Bone marrow (tissue), 2 donors: Measurements from ENCODE around the gene BCR.
"Not testable (repeated sequence)": the region's sequence is repeated elsewhere in the genome, so short reads cannot be mapped to it uniquely, and the experiment has no call there.

Experiments used
- DNase-seq, 2 donors: peaks; one replicate each; lab custom pipeline; 2025; lab: John Stamatoyannopoulos, UW

The BCR gene

DNA sequence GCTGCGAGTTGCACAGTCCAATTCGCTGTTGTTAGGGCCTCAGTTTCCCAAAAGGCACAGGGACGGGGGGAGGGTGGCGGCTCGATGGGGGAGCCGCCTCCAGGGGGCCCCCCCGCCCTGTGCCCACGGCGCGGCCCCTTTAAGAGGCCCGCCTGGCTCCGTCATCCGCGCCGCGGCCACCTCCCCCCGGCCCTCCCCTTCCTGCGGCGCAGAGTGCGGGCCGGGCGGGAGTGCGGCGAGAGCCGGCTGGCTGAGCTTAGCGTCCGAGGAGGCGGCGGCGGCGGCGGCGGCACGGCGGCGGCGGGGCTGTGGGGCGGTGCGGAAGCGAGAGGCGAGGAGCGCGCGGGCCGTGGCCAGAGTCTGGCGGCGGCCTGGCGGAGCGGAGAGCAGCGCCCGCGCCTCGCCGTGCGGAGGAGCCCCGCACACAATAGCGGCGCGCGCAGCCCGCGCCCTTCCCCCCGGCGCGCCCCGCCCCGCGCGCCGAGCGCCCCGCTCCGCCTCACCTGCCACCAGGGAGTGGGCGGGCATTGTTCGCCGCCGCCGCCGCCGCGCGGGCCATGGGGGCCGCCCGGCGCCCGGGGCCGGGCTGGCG, at the start of gene BCR:
TSS of gene BCR (plus strand) at position 209 of the 592 bp plus-strand sequence. CDS start 452 bp downstream, outside the sequence.
- DNase-seq, result no peak

DNA sequence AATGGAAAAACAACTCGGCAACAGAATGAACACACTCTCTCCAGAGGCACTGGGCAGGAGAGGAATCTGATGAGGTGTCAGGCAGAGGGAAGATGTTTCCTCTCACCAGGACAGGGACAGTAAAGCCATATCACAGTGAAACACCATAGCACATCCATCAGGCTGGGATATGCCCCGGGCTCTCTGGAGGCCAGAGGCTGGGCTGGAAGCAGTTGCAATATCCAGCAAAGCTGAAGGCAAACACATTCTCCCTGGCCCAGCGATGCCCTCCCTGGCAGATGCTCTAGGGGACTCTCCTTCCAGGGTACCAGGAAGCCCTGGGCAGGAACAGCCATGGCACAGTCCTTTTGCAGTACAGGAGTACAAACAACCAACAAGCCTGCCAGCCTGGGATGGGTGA, 49.6 kb upstream of the BCR start:
- no peak for DNase-seq

DNA sequence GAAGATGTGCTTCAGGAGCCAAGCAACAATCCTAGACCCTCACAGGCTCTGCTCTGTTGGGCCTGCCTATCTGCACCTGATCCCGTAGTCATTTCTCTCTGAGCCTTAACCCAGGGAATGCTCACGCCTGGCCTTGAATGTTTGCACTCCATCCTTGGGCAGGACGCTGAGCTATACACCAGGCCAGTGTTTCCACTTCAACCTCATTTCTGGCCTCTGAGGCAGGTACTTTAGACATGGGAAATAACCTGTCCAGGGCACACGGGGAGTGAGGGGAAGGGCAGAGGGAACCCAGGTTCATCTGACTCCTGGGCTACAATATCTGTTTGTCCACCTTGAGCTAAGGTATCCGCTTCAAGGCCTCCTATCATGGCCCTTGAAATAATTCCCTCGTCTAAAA, 48.4 kb upstream of the BCR start:
- no peak for DNase-seq

DNA sequence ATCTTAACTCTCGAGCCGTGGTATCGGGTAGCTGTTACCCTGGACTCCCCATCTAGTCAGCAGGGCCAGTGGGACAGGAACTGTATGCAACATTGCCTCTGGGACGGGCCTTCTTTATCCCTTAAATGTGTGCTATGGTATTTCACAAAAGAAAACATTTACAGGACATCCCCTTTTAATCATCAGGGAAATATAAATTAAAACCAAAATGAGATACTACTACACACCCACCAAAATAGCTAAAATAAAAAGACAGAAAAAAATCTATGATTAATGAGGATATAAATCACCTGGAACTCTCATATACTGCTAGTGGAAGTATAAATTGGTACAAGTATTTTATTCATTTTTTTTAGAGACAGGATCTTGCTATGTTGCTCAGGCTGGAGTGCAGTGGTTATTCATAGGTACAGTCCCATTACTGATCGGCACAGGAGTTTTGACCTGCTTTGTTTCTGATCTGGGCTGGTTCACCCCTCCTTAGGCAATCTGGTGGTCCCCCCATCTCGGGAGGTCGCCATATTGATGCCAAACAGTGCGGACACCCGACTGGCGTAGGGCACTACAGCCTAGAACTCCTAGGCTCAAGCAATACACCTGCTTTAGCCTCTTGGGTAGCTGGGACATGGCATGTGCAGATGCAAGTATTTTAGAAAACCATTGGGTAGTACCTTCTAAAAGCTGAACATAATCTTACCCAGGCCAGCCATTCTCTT, 47.8 kb upstream of the BCR start:
- DNase-seq, result no peak

- DNase-seq, result no peak
Measured at GRCh38 chr22:23133922-23134321, 46.4 kb upstream of the BCR start.

DNA sequence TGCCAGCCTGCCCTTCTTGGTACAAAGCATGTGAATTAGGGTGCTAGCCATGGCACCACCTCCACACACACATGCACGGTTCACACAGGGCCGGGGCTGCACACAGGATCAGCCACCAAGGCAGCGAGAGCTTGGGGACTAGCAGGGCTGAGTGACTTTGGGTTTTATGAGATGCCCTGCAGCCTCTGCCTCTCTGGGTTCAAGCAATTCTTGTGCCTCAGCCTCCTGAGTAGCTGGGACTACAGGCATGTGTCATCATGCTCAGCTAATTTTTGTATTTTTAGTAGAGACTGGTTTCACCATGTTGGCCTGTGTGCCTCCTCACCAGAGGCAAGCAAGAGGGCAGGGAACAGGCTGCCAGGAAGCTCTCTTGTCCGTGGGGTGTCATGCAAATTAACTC, 43.3 kb upstream of the BCR start:
- not testable (repeated sequence) for DNase-seq

DNA sequence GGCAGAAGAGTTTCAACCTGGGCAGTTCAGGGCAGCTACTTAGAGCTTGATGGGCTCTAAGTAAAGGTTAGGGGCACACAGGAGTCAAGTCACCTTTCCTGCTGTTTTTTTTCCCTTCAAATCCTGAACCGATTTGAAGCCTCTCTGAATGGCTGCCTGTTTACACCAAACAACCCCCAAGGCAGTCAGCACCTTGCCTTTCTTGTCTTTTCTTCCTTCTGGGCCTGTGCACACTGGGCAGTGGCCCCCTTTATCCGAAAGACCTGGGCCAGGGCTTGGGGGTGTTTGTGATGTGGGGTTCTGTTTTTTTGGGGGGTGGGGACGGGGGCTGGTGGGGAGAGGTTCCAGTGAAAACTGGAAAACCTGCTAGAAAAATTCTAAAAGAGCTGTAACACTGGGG, 42.8 kb upstream of the BCR start:
- DNase-seq, result no peak

DNA sequence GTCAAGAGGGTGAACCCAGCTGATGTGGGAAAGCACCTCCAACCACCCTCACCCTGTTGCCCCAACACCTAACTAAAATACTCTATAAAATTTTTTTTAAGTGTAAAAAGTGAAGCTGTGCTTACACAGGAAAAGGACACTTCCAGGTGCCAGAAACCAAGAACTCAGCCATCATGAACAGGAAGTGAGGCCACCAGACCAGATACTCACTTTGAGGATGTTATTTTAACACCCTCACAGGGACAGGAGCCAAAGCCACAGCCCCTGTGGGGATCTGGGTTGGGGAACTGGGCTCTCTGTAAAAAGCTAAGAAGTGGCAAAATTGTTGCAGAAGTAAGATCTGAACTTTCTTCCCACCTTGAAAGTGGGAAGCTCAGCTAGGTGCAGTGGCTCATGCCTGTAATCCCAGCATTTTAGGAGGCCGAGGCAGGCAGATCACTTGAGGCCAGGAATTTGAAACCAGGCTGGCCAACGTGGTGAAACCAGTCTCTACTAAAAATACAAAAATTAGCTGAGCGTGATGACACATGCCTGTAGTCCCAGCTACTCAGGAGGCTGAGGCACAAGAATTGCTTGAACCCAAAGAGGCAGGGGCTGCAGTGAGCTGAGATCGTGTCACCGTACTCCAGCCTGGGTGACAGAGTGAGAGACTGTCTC, 42.3 kb upstream of the BCR start:
- peak in 1 of 2 donors; percentile 74 for DNase-seq

DNA sequence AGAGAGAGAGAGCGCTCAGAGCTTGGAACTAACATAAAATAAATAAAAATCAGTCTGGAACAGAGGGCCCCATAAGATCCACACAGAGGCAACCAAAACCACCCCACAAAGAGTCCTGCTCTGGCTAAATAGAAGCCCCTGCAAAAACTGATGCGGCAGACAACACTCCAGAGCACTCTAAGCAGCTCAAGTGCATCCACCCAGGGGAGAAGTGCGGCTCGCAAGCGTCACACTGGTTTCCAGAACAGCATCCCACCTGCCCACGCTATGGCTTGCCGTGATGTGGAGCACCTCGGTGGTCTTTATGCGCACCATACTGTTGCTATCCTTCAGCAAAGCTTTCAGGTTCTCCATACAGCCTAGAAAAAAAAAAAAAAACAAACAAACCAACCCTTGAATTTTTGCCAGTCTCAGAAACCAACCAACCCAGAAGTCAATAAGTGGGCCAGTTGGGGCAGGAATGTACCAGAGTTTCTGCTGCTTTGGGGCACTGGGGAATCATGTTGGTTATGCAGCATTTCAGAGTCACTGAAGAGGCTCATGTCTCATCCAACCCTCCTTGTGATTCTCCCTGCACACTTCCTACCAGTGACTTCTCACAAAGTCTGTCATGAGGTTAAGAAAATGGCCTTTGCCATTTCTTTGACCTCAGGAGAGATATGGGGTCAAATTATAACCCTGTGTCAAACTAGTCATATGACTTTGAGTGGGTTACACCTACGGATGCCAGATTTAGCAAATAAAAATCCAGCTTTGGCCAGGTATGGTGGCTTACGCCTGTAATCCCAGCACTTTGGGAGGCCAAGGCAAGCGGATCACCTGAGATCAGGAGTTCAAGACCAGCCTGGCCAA, 41.5 kb upstream of the BCR start:
- no peak for DNase-seq

DNA sequence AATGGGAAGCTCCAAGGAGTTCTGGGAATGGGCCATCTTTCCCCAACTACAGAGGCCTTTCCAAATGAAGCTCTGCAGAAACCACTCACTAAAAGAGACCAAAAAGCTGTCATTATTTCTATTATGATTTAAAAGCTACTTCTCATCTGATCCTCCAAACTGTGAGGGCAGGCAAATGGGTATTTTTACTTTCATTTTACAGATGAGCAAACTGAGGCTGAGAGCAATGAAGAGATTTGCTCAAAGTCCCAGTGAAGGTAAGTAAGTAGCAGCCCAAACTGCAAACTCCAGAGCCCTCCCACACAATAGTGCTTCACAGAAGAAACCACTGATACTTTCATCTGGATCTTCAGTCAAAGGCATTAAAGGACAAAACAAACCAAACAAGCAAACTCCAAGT, 39.9 kb upstream of the BCR start:
- DNase-seq, result no peak

- no peak for DNase-seq
Measured at GRCh38 chr22:23142546-23143105, 37.7 kb upstream of the BCR start.

- no peak for DNase-seq
Measured at GRCh38 chr22:23143119-23143518, 37.2 kb upstream of the BCR start.

DNA sequence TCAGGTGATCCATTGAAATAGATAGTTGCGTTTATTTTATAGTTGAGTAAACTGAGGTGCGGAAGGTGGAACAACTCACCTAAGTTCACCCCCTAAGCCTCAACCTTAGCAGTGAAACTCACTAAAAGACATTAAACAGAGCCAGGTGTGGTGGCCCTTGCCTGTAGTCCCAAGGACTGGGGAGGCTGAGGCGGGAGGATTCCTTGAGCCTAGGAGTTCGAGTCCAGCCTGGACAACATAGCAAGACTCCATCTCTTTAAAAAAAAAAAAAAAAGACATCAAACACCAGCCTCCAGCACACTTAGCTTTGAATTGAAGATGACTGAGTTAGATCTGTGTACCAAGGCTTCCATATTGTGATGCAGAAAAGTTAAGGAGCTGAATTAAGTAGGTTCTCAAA, 35.9 kb upstream of the BCR start:
- DNase-seq, result no peak

DNA sequence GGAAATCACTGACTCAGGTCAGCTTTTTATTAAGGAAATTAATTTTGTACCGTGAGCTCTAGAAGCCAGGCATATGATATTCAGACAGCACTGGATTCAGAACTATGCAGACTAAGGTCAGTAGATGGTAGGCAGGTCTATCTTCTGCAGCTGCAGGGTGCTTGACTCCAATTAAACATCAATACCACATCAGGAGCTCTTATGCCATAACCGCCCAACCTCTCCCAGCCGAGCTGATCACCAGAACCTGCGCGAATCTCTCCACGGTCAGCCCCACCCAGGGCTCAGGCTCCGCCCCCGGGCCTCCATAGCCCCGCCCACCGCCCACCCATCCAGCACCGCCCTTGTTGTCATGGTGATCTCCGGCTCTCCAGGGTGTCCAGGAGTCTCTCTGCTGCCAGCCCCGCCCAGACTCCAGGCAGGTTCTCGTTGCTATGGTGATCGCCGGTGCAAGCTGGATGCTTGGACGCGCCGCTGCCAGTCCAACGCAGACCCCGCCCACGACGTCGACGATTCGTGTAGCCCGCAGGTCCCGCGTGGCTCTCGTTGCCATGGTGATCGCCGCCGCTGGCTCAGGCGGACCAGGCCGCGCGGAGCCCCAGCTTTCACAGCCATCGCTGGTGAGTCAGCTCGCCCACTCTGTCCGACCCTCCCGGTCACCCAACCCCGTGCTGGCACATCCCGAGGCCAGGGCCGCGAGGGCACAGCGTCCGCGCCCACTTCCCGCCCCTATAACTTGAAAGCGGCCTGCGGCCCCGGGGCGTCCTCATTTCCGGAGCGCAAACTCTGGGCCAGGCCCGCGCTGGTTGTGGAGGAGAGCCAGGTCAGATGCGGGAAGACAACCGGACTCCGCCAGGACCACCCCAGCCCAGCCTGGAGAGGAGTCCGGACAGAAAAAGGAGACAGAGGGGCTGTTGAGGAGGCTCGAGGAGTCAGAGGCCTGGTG, 35.1 kb upstream of the BCR start, which contains the start of gene RAB36:
TSS of gene RAB36 (plus strand) at position 546 of the 946 bp plus-strand sequence. CDS start 1,140 bp downstream, outside the sequence.
- DNase-seq, result peak in 1 of 2 donors; percentile 34

GRCh38 chr22:23145878-23146470, 34.3 kb upstream of the BCR start:
- DNase-seq, result no peak

- DNase-seq, result no peak
Measured at GRCh38 chr22:23146478-23147205, 33.7 kb upstream of the BCR start.

GRCh38 chr22:23147617-23148387, 32.5 kb upstream of the BCR start:
- no peak for DNase-seq

- no peak for DNase-seq
Measured at GRCh38 chr22:23149743-23150238, 30.5 kb upstream of the BCR start.

DNA sequence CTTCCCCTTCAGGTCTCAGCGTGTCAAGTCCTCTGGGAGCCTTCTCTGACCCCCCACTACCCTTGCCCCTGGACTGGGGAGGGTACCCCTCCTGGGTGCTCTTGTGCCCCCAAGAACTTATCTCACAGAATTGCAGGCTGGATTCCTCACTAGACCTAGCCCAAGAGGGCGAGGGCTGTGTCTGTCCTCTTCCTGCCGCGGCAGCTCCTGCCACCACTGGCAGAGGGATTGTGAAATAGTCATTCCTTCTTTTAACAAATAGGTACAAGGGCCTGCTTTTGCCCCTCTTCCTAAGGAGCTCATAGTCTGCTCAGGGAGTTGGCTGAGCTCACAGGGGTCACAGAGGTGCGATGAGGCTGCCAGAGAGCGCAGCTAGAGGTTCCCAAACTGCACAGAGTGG, 29.5 kb upstream of the BCR start:
- DNase-seq, result no peak
